Activated CD8-positive, alpha-beta T cell treated with anti-CD3 and anti-CD28 coated beads for 36 hours (primary cell): ENCODE results near the gene EPHA1. TPM values are rescaled to one million over a fixed set of nuclear protein-coding genes. Genes with fewer than 3 reads are reported as not detected.

Source experiments
- ATAC-seq: fragments of 200-7000 bp; cut with Tn5 transposase; one replicate; pipeline ENCODE4 v1.10.0; 2021; ENCODE audit warnings: mild to moderate bottlenecking, moderate library complexity
- CTCF ChIA-PET: fragments of 350-600 bp; sonication (Branson Sonifier 250); formaldehyde crosslinking; loops from one replicate; lab custom pipeline; 2021; ENCODE audit warnings: antibody characterized with exemption; lab: Charles Lee
- POLR2A ChIA-PET: fragments of 350-600 bp; sonication (Branson Sonifier 250); formaldehyde crosslinking; loops from one replicate; lab custom pipeline; 2021; ENCODE audit warnings: antibody characterized with exemption; lab: Charles Lee
- DNase-seq: peaks from one replicate; pipeline ENCODE4 v3.0.0-alpha.2; 2020
- H3K27ac Mint-ChIP-seq: one replicate; pipeline ENCODE4 v1.8.0; 2021; ENCODE audit warnings: mild to moderate bottlenecking, mixed read lengths
- H3K27me3 Mint-ChIP-seq: one replicate; pipeline ENCODE4 v1.8.0; 2021; ENCODE audit warnings: mixed read lengths
- H3K36me3 Mint-ChIP-seq: one replicate; pipeline ENCODE4 v1.8.0; 2021; ENCODE audit warnings: low read depth, mixed read lengths
- H3K4me1 Mint-ChIP-seq: one replicate; pipeline ENCODE4 v1.8.0; 2021; ENCODE audit warnings: low read depth, mixed read lengths
- H3K4me3 Mint-ChIP-seq: one replicate; pipeline ENCODE4 v1.8.0; 2021; ENCODE audit warnings: mild to moderate bottlenecking, moderate library complexity, mixed read lengths
- H3K9me3 Mint-ChIP-seq: one replicate; pipeline ENCODE4 v1.8.0; 2021; ENCODE audit warnings: mixed read lengths
- intact Hi-C: fragments of 100-400 bp; cut with micrococcal nuclease; formaldehyde crosslinking; loops from one replicate; pipeline ENCODE4 v1.10.0; 2022
- total RNA-seq, 2 experiments: library from RNA; stranded (reverse); gene quantifications; one replicate each; pipeline ENCODE4 v1.2.3, GENCODE V29; 2021
- TF ChIP-seq, protein P1 (sequence below): fragments of 200-600 bp; IDR thresholded peaks from one replicate; pipeline ENCODE4 v1.8.0; 2022; ENCODE audit warnings: antibody characterized with exemption, mild to moderate bottlenecking

EPHA1 gene
- total RNA-seq, 2 experiments from 2014 or later, result 2.4 to 2.8 TPM

DNA sequence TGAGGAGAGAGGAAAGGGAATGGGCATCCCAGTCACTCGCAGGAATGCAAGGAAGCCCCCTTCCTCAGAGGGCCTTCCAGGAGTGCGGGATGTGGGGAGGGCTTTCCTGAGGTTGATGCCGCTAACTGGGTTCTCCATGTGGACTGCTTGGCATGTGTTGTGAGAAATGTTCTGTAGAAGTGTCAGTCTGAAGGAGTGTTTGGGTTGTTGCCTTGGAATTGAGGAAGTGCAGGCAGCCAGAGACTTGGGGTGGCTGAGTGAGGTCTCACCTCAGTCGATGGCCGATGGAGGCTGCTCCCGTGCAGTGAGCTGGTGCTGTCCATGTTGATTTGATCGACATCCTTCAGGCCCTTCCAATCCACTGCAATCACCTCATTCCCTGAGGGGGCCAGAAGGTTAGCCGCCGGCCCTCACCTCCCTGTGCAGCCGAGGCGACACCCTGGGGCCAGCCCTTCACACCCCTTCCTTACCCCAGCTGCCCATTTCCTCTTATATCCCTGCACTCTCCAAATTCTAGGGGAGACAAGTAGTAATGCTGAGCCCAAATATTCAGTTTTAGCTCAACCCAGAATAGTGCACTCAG is 48.8 kb downstream of the EPHA1 start:
- no peak for DNase-seq
- POLR2A ChIA-PET, result interaction anchor here (0.7 to 1.3 kb wide), 5 partner anchors 10 to 60 kb away, joined by 3 to 4 read pairs (median 3); no protein-coding TSS in a partner anchor
- CTCF ChIA-PET, result interaction anchor here (1.4 to 2.4 kb wide), 6 partner anchors 10 to 20 kb away, joined by 3 to 10 read pairs (median 6); no protein-coding TSS in a partner anchor
- intact Hi-C loops, result no loop called here
- no peaks in the 10 kb centered on the region for H3K4me1 Mint-ChIP-seq
- no peaks in the 10 kb centered on the region for H3K36me3 Mint-ChIP-seq
- H3K27ac Mint-ChIP-seq, result no peak overlapping the region
- TF ChIP-seq, protein P1, sequence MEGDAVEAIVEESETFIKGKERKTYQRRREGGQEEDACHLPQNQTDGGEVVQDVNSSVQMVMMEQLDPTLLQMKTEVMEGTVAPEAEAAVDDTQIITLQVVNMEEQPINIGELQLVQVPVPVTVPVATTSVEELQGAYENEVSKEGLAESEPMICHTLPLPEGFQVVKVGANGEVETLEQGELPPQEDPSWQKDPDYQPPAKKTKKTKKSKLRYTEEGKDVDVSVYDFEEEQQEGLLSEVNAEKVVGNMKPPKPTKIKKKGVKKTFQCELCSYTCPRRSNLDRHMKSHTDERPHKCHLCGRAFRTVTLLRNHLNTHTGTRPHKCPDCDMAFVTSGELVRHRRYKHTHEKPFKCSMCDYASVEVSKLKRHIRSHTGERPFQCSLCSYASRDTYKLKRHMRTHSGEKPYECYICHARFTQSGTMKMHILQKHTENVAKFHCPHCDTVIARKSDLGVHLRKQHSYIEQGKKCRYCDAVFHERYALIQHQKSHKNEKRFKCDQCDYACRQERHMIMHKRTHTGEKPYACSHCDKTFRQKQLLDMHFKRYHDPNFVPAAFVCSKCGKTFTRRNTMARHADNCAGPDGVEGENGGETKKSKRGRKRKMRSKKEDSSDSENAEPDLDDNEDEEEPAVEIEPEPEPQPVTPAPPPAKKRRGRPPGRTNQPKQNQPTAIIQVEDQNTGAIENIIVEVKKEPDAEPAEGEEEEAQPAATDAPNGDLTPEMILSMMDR, result no peak
- H3K9me3 Mint-ChIP-seq, result no peaks in the 10 kb centered on the region
- H3K27me3 Mint-ChIP-seq, result peaks cover 17% of the 10 kb centered on the region
- H3K4me3 Mint-ChIP-seq, result no peak overlapping the region
- no peak for ATAC-seq

DNA sequence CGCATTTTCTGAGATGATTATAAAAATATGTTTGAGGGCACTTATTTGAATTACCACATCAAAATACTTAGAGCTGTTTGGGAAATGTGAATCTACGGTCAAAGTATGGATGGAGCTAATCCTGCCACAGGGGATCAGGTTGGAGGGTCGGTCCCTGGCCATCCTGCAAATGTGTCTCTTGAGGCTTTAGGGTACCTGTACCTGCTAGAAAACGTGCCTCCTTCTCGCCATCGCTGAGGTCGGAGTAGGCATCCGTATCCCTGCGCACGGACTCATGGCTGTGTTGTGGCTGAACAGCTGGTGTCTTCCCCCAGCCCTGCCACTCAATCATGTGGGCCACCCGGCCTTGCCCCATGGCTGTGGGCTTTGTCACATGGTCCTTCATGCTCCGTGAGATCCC is 50.0 kb downstream of the EPHA1 start:
- H3K36me3 Mint-ChIP-seq, result no peaks in the 10 kb centered on the region
- intact Hi-C loops, result no loop called here
- H3K4me1 Mint-ChIP-seq, result no peaks in the 10 kb centered on the region
- H3K4me3 Mint-ChIP-seq, result no peak overlapping the region
- H3K27me3 Mint-ChIP-seq, result peaks cover 8% of the 10 kb centered on the region
- no peaks in the 10 kb centered on the region for H3K9me3 Mint-ChIP-seq
- CTCF ChIA-PET, result interaction anchor here (0.8 to 2.4 kb wide), 3 partner anchors 13 to 33 kb away, joined by 3 to 10 read pairs (median 6); no protein-coding TSS in a partner anchor
- DNase-seq (no peak), ATAC-seq (no peak)
- no peak overlapping the region for H3K27ac Mint-ChIP-seq
- POLR2A ChIA-PET, result no interaction called here
- TF ChIP-seq, protein P1, result no peak

DNA sequence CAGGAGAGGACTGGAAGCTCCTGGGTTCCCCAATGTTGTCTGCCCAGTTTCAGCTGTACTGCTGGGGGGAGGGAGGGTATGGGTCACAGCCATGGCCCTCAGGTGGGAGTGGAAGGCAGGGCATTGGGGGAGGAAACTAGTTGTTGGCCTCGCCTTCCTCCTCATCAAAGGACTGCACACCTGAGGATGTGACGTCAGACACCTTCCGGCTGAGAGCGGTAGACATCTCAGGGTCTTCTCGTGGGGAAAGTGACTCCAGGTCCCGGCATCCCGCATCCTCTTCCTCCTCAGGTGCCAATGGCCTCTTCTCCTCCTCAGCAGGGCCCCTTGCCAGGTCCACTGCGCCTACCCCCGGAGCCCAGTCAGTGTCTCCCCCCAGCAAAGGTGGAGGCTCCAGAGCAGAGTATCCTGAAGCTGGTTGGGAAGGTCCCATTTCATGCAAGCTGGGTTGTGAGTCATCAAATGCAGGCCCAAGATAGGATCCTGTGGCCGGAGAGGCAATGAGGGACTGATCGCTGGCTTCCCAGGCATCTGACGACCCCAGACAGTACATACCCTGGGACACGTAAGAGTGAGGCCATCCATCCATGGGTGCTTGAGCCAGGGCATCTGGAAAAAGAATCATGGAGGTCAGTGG is 52.1 kb downstream of the EPHA1 start:
- Mint-ChIP-seq H3K4me3 (no peak overlapping the region), H3K4me1 (peaks cover 2% of the 10 kb centered on the region), H3K9me3 (no peaks in the 10 kb centered on the region), H3K27ac (no peak overlapping the region), H3K36me3 (no peaks in the 10 kb centered on the region), H3K27me3 (peaks cover 2% of the 10 kb centered on the region)
- ATAC-seq (no peak), DNase-seq (no peak)
- POLR2A ChIA-PET, result interaction anchor here (0.6 kb wide), 1 partner anchor 114 kb away, joined by 3 read pairs; no protein-coding TSS in a partner anchor
- CTCF ChIA-PET, result interaction anchor here (0.9 to 2.2 kb wide), 7 partner anchors 11 to 116 kb away, joined by 3 to 7 read pairs (median 4); partner anchors contain the start of genes EPHA1 and ZYX
- TF ChIP-seq, protein P1, result no peak
- intact Hi-C loops, result no loop called here

GRCh38 chr7:143355450-143356385 is 52.9 kb downstream of the EPHA1 start:
- Mint-ChIP-seq H3K27ac (no peak overlapping the region), H3K36me3 (no peaks in the 10 kb centered on the region), H3K4me1 (peaks cover 2% of the 10 kb centered on the region), H3K27me3 (peaks cover 2% of the 10 kb centered on the region), H3K4me3 (no peak overlapping the region), H3K9me3 (no peaks in the 10 kb centered on the region)
- ChIA-PET CTCF (interaction anchor here (0.9 to 2.2 kb wide), 7 partner anchors 11 to 115 kb away, joined by 3 to 7 read pairs (median 4); partner anchors contain the start of genes EPHA1 and ZYX), POLR2A (interaction anchor here (0.6 to 1.1 kb wide), 4 partner anchors 11 to 115 kb away, joined by 3 to 4 read pairs (median 3); no protein-coding TSS in a partner anchor)
- TF ChIP-seq, protein P1, result no peak
- no peak for DNase-seq
- intact Hi-C loops, result no loop called here
- ATAC-seq, result no peak
